K562 (cell line): ENCODE results near the gene EZH2. TPM values are rescaled to one million over a fixed set of nuclear protein-coding genes. Genes with fewer than 3 reads are reported as not detected.

Source experiments
- ATAC-seq: fragments of 200-7000 bp; cut with Tn5 transposase; 3 replicates; pipeline ENCODE4 v1.9.1; 2020; ENCODE audit warnings: moderate library complexity
- BruUV-seq: library from RNA; stranded (reverse); fragments of 400-500 nt; replicated peaks from 2 replicates; lab custom pipeline; 2021; lab: Mats Ljungman, UMichigan
- CTCF ChIA-PET: fragments of 300-600 bp; formaldehyde crosslinking; extraction: SDS; loops from one replicate; lab custom pipeline; 2021; ENCODE audit warnings: low intra/inter-chr PET ratio; lab: Yijun Ruan, JAX
- POLR2A ChIA-PET: fragments of 300-600, 350-650 bp; sonication (Branson Sonifier 250); formaldehyde crosslinking; extraction: SDS; loops from one replicate; lab custom pipeline; 2021; ENCODE audit warnings: antibody characterized with exemption, inconsistent platforms; lab: Yijun Ruan, JAX
- DNase-seq, 4 experiments: peaks; one replicate each; pipeline versions ENCODE4 v3.0.0 to v3.0.0-alpha.2; 2011 to 2018; ENCODE audit warnings: low spot score in 3 of 4, mixed read lengths in 3 of 4; ENCODE audit errors: extremely low read depth in 1 of 4
- FAIRE-seq: peaks from 2 replicates; lab custom pipeline; 2011; peaks lifted over from hg19 to GRCh38; lab: Jason Lieb, UNC
- H2AFZ ChIP-seq: 2 replicates; pipeline ENCODE4 v1.6.0; 2011; ENCODE audit warnings: low read depth, low read length, control low read depth, inconsistent platforms
- H3K27ac ChIP-seq: fragments of 200-600 bp; 3 replicates; pipeline ENCODE4 v1.8.0; 2011; ENCODE audit warnings: low read depth, mild to moderate bottlenecking, control low read depth, inconsistent platforms, low read length, moderate library complexity, mixed read lengths; ENCODE audit errors: extremely low read depth
- H3K27me3 ChIP-seq, 2 experiments: fragments of 300-600 bp in 1 of 2; 2 replicates in 1 of 2; 3 replicates in 1 of 2; pipeline versions ENCODE4 v1.6.0 to v1.8.0; 2011; ENCODE audit warnings: inconsistent platforms in 2 of 2, low read length in 2 of 2, mild to moderate bottlenecking in 1 of 2, mixed read lengths in 1 of 2, moderate library complexity in 1 of 2; ENCODE audit not compliant: control insufficient read depth in 2 of 2, insufficient read depth in 2 of 2
- H3K36me3 ChIP-seq: fragments of 300-600 bp; 3 replicates; pipeline ENCODE4 v1.8.0; 2011; ENCODE audit warnings: mild to moderate bottlenecking, low read length, inconsistent platforms; ENCODE audit not compliant: control insufficient read depth, insufficient read depth
- H3K4me1 ChIP-seq, 2 experiments: fragments of 200-600 bp in 1 of 2; replicated peaks in 1 of 2; 2 replicates in 1 of 2; 3 replicates in 1 of 2; pipeline versions ENCODE4 v1.5.1 to v1.8.0; 2011; ENCODE audit warnings: inconsistent platforms in 2 of 2, low read length in 2 of 2, mild to moderate bottlenecking in 1 of 2, mixed read lengths in 1 of 2, moderate library complexity in 1 of 2; ENCODE audit not compliant: control insufficient read depth in 2 of 2, insufficient read depth in 2 of 2
- H3K4me2 ChIP-seq: 2 replicates; pipeline ENCODE4 v1.6.1; 2011; ENCODE audit warnings: low read length, control low read depth, inconsistent platforms, mixed read lengths; ENCODE audit not compliant: insufficient read depth
- H3K4me3 ChIP-seq: fragments of 200-600 bp; sonication (generic), shearing (Covaris generic); 2 replicates; pipeline ENCODE4 v1.5.1; 2016; ENCODE audit warnings: control low read depth, inconsistent platforms
- H3K79me2 ChIP-seq: fragments of 200-600 bp; 3 replicates; pipeline ENCODE4 v1.8.0; 2011; ENCODE audit warnings: low read length, inconsistent platforms; ENCODE audit not compliant: control insufficient read depth, insufficient read depth
- H3K9ac ChIP-seq, 2 experiments: 2 replicates each; pipeline versions ENCODE4 v1.6.0 to v1.6.1; 2011; ENCODE audit warnings: low read depth in 2 of 2, low read length in 2 of 2, control low read depth in 1 of 2, inconsistent platforms in 1 of 2, mild to moderate bottlenecking in 1 of 2, mixed read lengths in 1 of 2; ENCODE audit not compliant: insufficient read depth in 1 of 2
- H3K9me1 ChIP-seq: one replicate; pipeline ENCODE4 v1.6.0; 2011; ENCODE audit warnings: inconsistent platforms, mild to moderate bottlenecking, low read length, moderate library complexity; ENCODE audit not compliant: control insufficient read depth, insufficient read depth
- H3K9me3 ChIP-seq: replicated peaks from 2 replicates; pipeline ENCODE4 v1.5.1; 2011; ENCODE audit warnings: low read depth, low read length, inconsistent platforms; ENCODE audit not compliant: control insufficient read depth, insufficient read depth
- H4K20me1 ChIP-seq: replicated peaks from 2 replicates; pipeline ENCODE4 v1.6.1; 2011; ENCODE audit warnings: low read length, inconsistent platforms, mixed read lengths; ENCODE audit not compliant: control insufficient read depth, insufficient read depth
- BRCA1 ChIP-seq, 2 experiments: fragments of 450-650 bp in 1 of 2; sonication (generic) in 1 of 2; formaldehyde crosslinking in 1 of 2; IDR thresholded peaks; 2 replicates each; pipeline versions ENCODE4 v1.5.0 to v1.6.1; 2017 to 2020; ENCODE audit warnings: mild to moderate bottlenecking in 1 of 2, missing genetic modification reagents in 1 of 2
- C11orf30 ChIP-seq: fragments of 450-650 bp; IDR thresholded peaks from 2 replicates; pipeline ENCODE4 v1.6.1; 2016; ENCODE audit warnings: low read depth, mild to moderate bottlenecking
- RBM22 ChIP-seq: fragments of 200-400 bp; formaldehyde crosslinking; IDR thresholded peaks from 2 replicates; pipeline ENCODE4 v1.6.1; 2018; ENCODE audit warnings: low read length, low read depth; ENCODE audit not compliant: poor library complexity, severe bottlenecking
- ZNF12 ChIP-seq: sonication (generic); formaldehyde crosslinking; IDR thresholded peaks from 2 replicates; pipeline ENCODE4 v1.4.0; 2020; ENCODE audit warnings: mild to moderate bottlenecking, missing genetic modification reagents
- ZNF766 ChIP-seq: fragments of 200-800 bp; sonication (Bioruptor generic); conservative IDR thresholded peaks from 2 replicates; pipeline ENCODE4 v1.6.1; 2016; ENCODE audit warnings: missing genetic modification characterization, missing compliant biosample characterization
- WGBS: fragments of 100-300 bp; shearing (Covaris generic); methylation state at CpG from one replicate; pipeline ENCODE4 v1.1.6; 2016; ENCODE audit warnings: low coverage, mixed read lengths; ENCODE audit not compliant: insufficient coverage; ENCODE audit errors: missing lambda C conversion rate; 5-methylcytosine and 5-hydroxymethylcytosine counted together
- in situ Hi-C: fragments of 300-500 bp; cut with MboI; formaldehyde crosslinking; loops from 4 replicates; pipeline ENCODE4 v1.15.0; 2018; ENCODE audit warnings: inconsistent platforms, mixed read lengths
- intact Hi-C: fragments of 100-400 bp; cut with micrococcal nuclease; formaldehyde crosslinking; loops from 2 replicates; pipeline ENCODE4 v1.14.2; 2022
- polyA plus RNA-seq, 8 experiments: library from polyadenylated mRNA; depleted of rRNA in 4 of 8; stranded (reverse) in 5 of 8; unstranded in 3 of 8; fragments of >200 nt; fragmentation: Nextera tagmentation in 2 of 8; fragmentation: Illumina TruSeq in 1 of 8; extraction: Ambion mirVana in 2 of 8; extraction: Trizol in 1 of 8; gene quantifications; 2 replicates each; pipeline versions ENCODE4 v1.2.1 to v1.2.3, GENCODE V29; 2011 to 2014; ENCODE audit warnings: inconsistent platforms in 1 of 8, missing spikeins in 1 of 8
- total RNA-seq, 7 experiments: library from RNA; depleted of rRNA in 6 of 7; stranded (reverse); fragments of >200 nt in 6 of 7; fragmentation: Illumina TruSeq in 2 of 7; extraction: Trizol in 2 of 7; gene quantifications; 2 replicates each; pipeline versions ENCODE4 v1.2.1 to v1.2.3, GENCODE V29; 2011 to 2021; ENCODE audit warnings: low replicate concordance in 1 of 7
- TF ChIP-seq, protein P1 (sequence below): sonication (generic); formaldehyde crosslinking; IDR thresholded peaks from 2 replicates; pipeline ENCODE4 v1.9.0; 2022; ENCODE audit warnings: mild to moderate bottlenecking, missing genetic modification reagents
- TF ChIP-seq, protein P2 (sequence below): fragments of 250-450 bp; sonication (Bioruptor Pico); IDR thresholded peaks from 2 replicates; pipeline ENCODE4 v1.4.0; 2020
- TF ChIP-seq, protein P3 (sequence below): sonication (generic); formaldehyde crosslinking; IDR thresholded peaks from 2 replicates; pipeline ENCODE4 v1.8.0; 2022; ENCODE audit warnings: missing genetic modification reagents, mild to moderate bottlenecking, moderate library complexity, borderline replicate concordance

The EZH2 gene
- total and polyA plus RNA-seq, 9 of the 15 experiments (the other 6 are each of a cell fraction or from before 2014, with no cell fraction given): 48.7 to 175 (median 98.6) TPM

DNA sequence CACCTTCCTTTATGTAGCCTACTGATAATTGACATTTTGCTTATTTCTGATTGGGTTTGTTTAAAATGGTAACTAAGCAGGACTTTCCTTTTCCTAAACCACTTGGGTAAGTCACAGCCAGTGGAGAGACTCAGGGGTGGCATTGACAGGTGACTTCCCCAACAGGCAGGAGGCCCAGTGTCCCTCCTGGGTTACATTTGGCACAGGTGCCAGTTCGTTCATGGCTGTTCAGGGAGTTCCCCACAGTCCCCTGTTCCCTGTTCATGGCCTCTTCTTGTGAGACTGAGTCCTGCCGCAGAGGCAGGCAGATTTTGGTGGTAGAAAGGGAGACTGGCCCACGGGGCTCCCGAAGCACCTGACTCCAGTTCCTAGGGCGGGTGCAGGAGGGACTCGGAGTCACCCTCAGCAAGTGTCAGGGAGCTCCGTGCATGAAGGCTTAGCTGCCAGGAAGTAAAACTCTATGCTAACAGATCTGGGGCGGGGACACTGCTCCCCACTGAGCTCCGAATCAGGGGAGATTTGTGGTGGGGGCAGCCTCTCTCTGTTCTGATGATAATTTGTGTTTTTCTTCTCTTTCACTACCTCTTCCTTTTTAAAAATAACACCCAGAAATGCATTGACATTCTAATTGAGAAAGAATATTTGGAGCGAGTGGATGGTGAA, 84.1 kb downstream of the EZH2 start:
- Histone ChIP-seq H3K4me1 (no peaks in the 10 kb centered on the region), H4K20me1 (no peaks in the 10 kb centered on the region), H3K79me2 (no peaks in the 10 kb centered on the region), H3K27ac (no peak overlapping the region), H3K9ac (no peak overlapping the region), H2AFZ (no peak overlapping the region), H3K4me3 (no peak overlapping the region), H3K36me3 (peaks cover 68% of the 10 kb centered on the region), H3K9me3 (no peaks in the 10 kb centered on the region), H3K9me1 (no peaks in the 10 kb centered on the region), H3K27me3 (no peaks in the 10 kb centered on the region), H3K4me2 (no peak overlapping the region)
- CTCF ChIA-PET: no interaction called here
- no peak for FAIRE-seq
- in situ Hi-C loops (no loop called here), intact Hi-C loops (loop anchor here (5.0 to 10.0 kb wide), 2 partner anchors 223 to 295 kb away; partner anchors contain the start of gene ZNF786)
- DNase-seq: no peak
- TF ChIP-seq BRCA1 (IDR thresholded peaks at IDR 0.05): no peak
- TF ChIP-seq BRCA1 (CRISPR knock-in tag; IDR thresholded peaks at IDR 0.05): no peak
- TF ChIP-seq, protein P1, sequence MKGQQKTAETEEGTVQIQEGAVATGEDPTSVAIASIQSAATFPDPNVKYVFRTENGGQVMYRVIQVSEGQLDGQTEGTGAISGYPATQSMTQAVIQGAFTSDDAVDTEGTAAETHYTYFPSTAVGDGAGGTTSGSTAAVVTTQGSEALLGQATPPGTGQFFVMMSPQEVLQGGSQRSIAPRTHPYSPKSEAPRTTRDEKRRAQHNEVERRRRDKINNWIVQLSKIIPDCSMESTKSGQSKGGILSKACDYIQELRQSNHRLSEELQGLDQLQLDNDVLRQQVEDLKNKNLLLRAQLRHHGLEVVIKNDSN (CRISPR knock-in tag): no peak
- TF ChIP-seq, protein P2, sequence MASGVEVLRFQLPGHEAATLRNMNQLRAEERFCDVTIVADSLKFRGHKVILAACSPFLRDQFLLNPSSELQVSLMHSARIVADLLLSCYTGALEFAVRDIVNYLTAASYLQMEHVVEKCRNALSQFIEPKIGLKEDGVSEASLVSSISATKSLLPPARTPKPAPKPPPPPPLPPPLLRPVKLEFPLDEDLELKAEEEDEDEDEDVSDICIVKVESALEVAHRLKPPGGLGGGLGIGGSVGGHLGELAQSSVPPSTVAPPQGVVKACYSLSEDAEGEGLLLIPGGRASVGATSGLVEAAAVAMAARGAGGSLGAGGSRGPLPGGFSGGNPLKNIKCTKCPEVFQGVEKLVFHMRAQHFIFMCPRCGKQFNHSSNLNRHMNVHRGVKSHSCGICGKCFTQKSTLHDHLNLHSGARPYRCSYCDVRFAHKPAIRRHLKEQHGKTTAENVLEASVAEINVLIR (CRISPR knock-in tag): no peak
- peak; percentile 25 for TF ChIP-seq RBM22
- no peak for TF ChIP-seq ZNF12 (CRISPR knock-in tag)
- TF ChIP-seq ZNF766 (CRISPR knock-in tag): no peak
- TF ChIP-seq, protein P3, sequence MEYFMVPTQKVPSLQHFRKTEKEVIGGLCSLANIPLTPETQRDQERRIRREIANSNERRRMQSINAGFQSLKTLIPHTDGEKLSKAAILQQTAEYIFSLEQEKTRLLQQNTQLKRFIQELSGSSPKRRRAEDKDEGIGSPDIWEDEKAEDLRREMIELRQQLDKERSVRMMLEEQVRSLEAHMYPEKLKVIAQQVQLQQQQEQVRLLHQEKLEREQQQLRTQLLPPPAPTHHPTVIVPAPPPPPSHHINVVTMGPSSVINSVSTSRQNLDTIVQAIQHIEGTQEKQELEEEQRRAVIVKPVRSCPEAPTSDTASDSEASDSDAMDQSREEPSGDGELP (CRISPR knock-in tag): no peak
- no peak for TF ChIP-seq C11orf30
- POLR2A ChIA-PET: no interaction called here
- ATAC-seq: no peak
- BruUV-seq: no TSS peak
- WGBS: 90% methylated on average over 10 of the region's 10 CpGs
